ENCODE measurements around the gene UBQLN1.
"Not testable (repeated sequence)": the region's sequence is repeated elsewhere in the genome, so short reads cannot be mapped to it uniquely, and the experiment has no call there.

Gene UBQLN1

DNA sequence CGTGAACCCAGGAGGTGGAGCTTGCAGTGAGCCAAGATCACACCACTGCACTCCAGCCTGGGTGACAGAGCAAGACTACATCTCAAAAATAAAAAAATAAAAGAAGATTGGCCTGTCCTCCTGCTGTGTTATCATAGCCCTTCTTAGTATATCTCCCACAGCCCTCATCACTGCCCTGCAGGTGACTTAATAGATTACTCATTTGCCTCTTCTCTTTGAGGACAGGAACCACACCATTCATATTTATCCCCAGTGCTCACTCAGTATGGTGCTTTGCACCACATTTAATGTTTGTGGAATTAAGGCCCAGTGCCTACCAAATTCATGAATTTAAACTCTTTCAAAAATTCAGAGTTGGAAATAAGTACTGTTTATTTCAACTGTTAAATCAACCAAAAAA is 74.5 kb downstream of the UBQLN1 start:
- TF ChIP-seq POLR2A (IDR thresholded peaks at IDR 0.05; ENCODE audit: low read length), result no peak
- TF ChIP-seq GATA1 (IDR thresholded peaks at IDR 0.05; ENCODE audit: low read depth, low read length), result no peak
- peak; percentile 36 to 79 for DNase-seq

DNA sequence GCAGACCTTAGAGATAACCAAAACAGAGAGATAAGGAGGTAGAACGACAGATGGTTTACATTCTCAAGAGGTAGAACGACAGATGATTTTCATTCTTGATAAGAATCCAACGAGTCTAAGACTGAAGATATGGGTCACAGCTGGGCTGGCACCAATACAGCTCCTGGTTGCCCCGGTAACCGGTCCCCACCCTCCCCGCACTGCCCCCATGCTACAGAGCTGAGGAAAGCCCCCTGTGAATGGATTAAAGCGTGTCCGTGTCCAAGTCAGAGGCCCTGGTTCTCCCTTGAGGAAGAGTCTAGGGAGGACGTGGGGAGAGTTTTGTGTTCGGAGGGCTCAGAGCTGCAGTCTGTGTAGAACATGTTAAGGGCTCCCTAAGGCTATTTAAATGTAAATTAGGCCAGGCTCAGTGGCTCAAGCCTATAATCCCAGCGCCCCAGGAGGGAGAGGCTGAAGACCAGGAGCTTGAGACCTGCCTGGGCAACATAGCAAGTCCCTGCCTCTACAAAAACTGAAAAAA is 76.8 kb downstream of the UBQLN1 start:
- DNase-seq, result peak; percentile 51 to 83
- TF ChIP-seq GATA1 (IDR thresholded peaks at IDR 0.05; ENCODE audit: low read depth, low read length) (no peak), POLR2A (IDR thresholded peaks at IDR 0.05; ENCODE audit: low read length) (no peak)

DNA sequence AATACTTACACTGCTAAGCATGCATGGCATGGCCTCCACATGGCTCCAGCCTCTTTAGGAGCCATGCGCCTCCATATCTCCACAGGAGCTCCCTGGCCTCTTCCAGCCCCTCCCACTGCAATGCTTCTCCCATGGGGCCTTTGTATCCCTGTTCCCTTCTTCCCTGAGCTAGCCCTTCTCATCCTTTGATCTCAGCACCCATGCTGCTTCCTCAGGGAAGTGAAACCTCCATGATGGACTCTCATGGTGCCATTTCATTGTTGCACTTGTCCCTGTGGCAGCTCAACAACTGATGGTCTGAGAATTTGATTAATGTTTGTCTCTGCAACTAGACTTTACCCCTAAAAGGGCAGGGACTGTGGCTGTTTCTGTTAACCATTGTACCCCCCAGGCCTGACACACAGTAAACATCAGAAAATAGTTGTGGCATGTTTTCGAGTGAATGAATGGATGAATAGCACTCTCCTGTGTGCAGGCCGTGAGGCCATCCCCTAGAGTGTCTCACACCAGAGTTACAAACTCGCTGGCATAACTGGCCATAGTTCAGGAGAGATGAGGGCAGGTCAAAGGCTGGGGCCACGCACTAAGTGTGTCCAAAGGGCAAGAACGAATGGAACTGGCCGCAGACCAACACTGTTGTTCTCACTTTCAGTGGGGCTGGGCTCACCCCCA is 78.2 kb downstream of the UBQLN1 start:
- no peak for DNase-seq
- no peak for TF ChIP-seq POLR2A (IDR thresholded peaks at IDR 0.05; ENCODE audit: low read length)
- no peak for TF ChIP-seq GATA1 (IDR thresholded peaks at IDR 0.05; ENCODE audit: low read depth, low read length)

DNA sequence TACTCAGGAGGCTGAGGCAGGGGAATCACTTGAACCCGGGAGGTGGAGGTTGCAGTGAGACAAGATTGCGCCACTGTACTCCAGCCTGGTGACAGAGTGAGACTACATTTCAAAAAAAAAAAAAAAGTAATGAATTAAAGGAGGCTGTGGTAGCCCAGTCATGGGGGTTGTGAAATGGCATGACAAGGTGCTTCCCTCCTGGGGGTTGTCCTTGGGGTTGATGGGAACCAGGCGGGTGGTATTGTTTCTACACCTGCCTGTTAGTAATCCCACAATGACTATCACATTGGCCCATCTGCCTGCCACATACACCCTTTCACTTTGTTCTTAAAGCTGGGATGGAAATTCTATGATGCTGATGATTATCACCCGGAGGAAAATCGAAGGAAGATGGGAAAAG is 79.2 kb downstream of the UBQLN1 start:
- no peak for TF ChIP-seq POLR2A (IDR thresholded peaks at IDR 0.05; ENCODE audit: low read length)
- no peak for TF ChIP-seq GATA1 (IDR thresholded peaks at IDR 0.05; ENCODE audit: low read depth, low read length)
- DNase-seq, result peak; percentile 3 to 5

DNA sequence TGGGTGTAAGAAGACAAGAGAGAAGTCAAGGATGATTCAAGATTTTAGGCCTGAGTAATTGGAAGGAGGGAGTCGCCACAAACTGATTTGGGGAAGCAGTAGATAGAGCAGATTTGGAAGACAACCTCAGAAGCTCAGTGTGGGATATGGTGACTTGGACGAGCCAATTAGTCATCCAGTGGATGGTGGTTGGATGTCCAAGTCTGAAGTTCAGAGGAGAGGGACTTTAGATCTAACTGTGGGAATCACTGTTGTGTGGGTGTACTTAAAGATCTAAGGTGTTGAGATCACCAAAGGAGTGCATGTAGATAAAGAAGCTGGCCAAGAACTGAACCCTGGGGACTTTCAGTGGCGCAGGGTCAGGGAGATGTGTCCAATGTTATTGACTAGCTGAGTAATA is 82.6 kb downstream of the UBQLN1 start:
- TF ChIP-seq GATA1 (IDR thresholded peaks at IDR 0.05; ENCODE audit: low read depth, low read length) (no peak), POLR2A (IDR thresholded peaks at IDR 0.05; ENCODE audit: low read length) (no peak)

DNA sequence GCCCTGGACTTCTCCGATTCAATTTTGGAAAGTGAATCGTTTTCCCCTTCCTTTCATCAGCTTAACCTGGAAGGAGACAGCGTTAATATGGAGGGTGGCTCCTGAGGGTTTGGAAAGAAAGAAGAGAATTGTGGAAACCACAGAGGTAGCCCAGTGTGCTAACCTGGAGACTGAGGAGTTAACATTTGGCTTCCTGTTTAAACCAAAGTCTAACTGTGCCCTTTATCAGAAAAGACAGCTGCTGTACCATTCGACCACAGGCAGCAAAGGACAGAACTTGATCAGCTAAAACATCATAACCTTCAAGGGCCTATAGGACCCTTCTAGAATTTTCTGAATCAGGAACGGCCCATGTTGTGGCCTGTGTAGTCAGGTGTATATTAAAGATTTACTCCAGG is 84.1 kb downstream of the UBQLN1 start:
- peak; percentile 70 to 82 for DNase-seq

More for the DNA sequence above, 82.6 kb downstream of the UBQLN1 start:
- DNase-seq, result peak in 1 of 2 experiments; percentile 9

DNA sequence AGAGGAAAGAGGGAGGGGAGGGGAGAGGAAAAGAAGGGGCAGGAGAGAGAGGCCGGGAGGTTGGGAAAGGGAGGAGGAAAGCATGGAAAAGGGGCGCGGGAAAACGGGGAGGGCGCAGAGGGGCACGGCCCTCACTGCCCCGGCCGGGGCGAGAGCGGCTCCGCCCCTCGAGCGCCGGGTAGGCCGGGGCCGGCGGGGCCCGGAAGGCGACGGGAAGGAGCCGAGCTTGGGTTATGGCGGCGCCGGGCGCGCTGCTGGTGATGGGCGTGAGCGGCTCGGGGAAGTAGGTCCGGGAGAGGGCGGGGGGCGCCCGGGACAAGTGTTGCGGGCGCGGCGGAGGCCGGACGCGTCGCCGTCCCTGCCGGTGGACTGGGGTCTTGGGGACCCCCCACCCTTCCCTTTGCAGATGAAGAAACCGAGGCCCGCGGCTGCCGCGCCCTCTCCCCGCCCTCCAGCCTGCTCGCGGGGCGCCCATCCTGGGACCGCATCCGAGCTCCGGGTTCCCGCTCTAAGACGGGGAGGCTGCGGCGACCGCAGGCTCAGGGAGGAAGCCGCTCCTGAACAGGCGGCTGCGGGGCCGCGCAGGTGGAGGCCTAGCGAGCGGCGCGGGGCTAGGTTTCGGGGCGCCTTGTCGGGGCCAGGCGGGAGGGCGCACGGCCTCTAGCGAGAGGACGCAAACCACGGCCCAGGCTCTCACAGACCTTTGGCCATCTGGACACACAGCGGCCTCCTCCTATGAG is 84.6 kb downstream of the UBQLN1 start, which contains the start of gene IDNK:
Gene IDNK (plus strand): TSS at position 205 of the 740 bp plus-strand sequence. CDS start 29 bp downstream, at position 234.
- TF ChIP-seq POLR2A (IDR thresholded peaks at IDR 0.05; ENCODE audit: low read length), result peak; percentile 60
- TF ChIP-seq GATA1 (IDR thresholded peaks at IDR 0.05; ENCODE audit: low read depth, low read length), result no peak
- DNase-seq, result peak; percentile 77 to 82

More for the DNA sequence above, 84.1 kb downstream of the UBQLN1 start:
- no peak for TF ChIP-seq GATA1 (IDR thresholded peaks at IDR 0.05; ENCODE audit: low read depth, low read length)
- no peak for TF ChIP-seq POLR2A (IDR thresholded peaks at IDR 0.05; ENCODE audit: low read length)

DNA sequence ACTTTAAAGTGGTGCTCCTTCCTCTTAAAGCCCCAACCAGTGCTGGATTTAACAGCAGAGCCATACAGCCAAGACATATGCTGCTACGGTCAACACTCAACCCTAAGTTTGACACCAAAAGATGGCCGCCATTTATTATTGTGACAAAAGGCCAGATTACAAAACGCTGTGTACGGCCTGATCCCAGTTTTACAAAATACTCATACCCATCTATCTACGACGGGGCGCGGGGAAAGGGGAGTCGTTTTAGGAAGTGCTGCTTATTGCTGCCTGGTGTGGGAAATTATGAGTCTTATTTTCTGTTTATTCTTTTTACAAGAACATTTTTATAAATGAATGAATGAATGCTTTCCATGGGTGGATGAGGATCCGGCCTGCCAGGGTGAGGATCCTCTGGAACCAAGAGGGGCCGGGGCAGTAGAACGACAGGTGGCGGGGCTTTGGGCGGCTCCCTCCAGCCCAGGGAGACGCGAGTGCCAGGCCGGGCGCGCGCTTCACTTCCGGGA is 85.3 kb downstream of the UBQLN1 start:
- peak in 1 of 2 experiments; percentile 51 for DNase-seq
- TF ChIP-seq POLR2A (IDR thresholded peaks at IDR 0.05; ENCODE audit: low read length) (no peak), GATA1 (IDR thresholded peaks at IDR 0.05; ENCODE audit: low read depth, low read length) (no peak)

DNA sequence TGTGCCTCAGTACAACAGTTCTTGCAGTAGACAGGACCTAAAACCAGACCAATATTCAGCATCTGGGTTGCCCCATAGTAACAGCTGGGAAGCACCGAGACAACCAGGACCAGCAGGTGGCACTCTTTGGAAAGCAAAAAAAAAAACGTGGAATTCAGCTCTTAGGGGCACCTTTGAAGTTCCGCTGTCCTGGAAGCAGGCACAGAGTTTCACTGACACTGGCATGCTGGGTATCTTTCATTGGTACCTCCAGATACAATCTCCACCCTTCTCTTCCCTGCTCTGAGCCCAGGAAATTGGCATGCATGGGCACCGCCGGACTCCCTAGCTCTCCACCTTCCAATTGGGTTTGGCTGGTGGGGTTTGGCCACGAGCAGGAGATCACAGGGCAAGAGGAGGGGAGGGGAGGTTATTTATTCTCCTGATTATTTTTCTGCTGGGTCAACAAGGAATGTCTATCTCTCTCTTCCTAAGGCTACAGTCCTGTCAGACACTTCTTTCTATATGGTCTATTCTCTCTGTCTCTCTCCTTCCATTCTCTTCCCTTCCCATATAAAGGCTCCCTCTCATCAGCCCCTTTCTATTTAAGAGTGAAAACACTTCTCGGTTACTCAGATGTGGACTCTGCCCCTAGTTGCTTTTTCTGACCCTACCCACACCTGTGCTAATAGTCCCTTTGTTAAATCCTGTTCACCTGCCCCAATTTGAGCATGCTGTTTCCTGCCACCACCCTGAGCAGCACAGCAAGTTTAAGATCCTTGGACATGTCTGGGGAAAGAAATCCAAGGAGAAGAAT is 86.7 kb downstream of the UBQLN1 start:
- DNase-seq, result peak; percentile 61 to 76
- TF ChIP-seq POLR2A (IDR thresholded peaks at IDR 0.05; ENCODE audit: low read length) (no peak), GATA1 (IDR thresholded peaks at IDR 0.05; ENCODE audit: low read depth, low read length) (no peak)

DNA sequence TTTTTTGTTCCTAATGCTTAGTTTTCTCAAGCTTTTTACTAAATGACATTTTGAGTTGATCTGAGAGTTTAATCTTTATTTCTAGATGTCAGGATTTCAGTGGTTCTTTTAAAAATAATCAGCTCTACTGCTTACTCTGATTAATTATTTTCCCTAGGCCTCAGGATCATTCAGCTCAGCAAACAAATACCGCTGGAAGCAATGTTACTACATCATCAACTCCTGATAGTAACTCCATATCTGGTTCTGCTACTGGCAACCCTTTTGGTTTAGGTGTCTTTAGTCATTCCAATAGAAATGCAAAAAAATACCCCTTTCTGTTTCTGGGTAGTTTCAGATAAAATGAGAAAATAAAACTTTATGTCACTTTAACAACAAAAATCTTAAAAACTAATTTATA is 90.5 kb downstream of the UBQLN1 start:
- no peak for DNase-seq
- TF ChIP-seq POLR2A (IDR thresholded peaks at IDR 0.05; ENCODE audit: low read length) (no peak), GATA1 (IDR thresholded peaks at IDR 0.05; ENCODE audit: low read depth, low read length) (no peak)

DNA sequence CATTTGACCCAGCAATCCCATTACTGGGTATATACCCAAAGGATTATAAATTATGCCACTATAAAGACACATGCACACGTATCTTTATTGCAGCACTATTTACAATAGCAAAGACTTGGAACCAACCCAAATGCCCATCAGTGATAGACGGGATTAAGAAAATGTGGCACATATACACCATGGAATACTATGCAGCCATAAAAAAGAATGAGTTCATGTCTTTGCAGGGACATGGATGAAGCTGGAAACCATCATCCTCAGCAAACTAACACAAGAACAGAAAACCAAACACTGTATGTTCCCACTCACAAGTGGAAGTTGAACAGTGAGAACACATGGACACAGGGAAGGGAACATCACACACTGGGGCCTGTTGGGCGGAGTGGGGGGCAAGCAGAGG is 94.5 kb downstream of the UBQLN1 start:
- DNase-seq, result not testable (repeated sequence)
